ENCODE results near the gene ROPN1B.

The ROPN1B gene

GRCh38 chr3:126017362-126017761 lies 48.4 kb downstream of the ROPN1B start (continued):
- TF ChIP-seq ZNF8 (CRISPR knock-in tag; IDR thresholded peaks at IDR 0.05), result no peak
- no peak for TF ChIP-seq RARB (CRISPR knock-in tag; IDR thresholded peaks at IDR 0.05)
- no peak for TF ChIP-seq ZNF70 (CRISPR knock-in tag; IDR thresholded peaks at IDR 0.05)
- no peak for TF ChIP-seq ZNF565 (CRISPR knock-in tag; conservative IDR thresholded peaks at IDR 0.05; ENCODE audit: low read depth)
- no peak for TF ChIP-seq ZC3H10 (CRISPR knock-in tag; IDR thresholded peaks at IDR 0.05)

GRCh38 chr3:126018545-126018944 lies 49.6 kb downstream of the ROPN1B start:
- TF ChIP-seq GLIS3 (CRISPR knock-in tag; IDR thresholded peaks at IDR 0.05) (no peak), TOX (CRISPR knock-in tag; IDR thresholded peaks at IDR 0.05; ENCODE audit: borderline replicate concordance) (no peak)
- ATAC-seq, result no peak

- ATAC-seq, result no peak
- TF ChIP-seq CSDC2 (CRISPR knock-in tag; IDR thresholded peaks at IDR 0.05) (no peak), ZFP30 (CRISPR knock-in tag; IDR thresholded peaks at IDR 0.05) (no peak), TCF4 (CRISPR knock-in tag; IDR thresholded peaks at IDR 0.05; ENCODE audit: borderline replicate concordance) (no peak), OSR1 (CRISPR knock-in tag; IDR thresholded peaks at IDR 0.05) (no peak), CSRNP3 (CRISPR knock-in tag; IDR thresholded peaks at IDR 0.05) (no peak), TOX (CRISPR knock-in tag; IDR thresholded peaks at IDR 0.05; ENCODE audit: borderline replicate concordance) (no peak), ZNF70 (CRISPR knock-in tag; IDR thresholded peaks at IDR 0.05) (no peak), ARNTL (CRISPR knock-in tag; IDR thresholded peaks at IDR 0.05; ENCODE audit: borderline replicate concordance, low read depth) (no peak), ZFP3 (CRISPR knock-in tag; IDR thresholded peaks at IDR 0.05) (no peak), RARB (CRISPR knock-in tag; IDR thresholded peaks at IDR 0.05) (no peak), POU6F1 (CRISPR knock-in tag; IDR thresholded peaks at IDR 0.05; ENCODE audit: borderline replicate concordance, low read depth) (no peak), ZNF565 (CRISPR knock-in tag; conservative IDR thresholded peaks at IDR 0.05; ENCODE audit: low read depth) (no peak), ZC3H10 (CRISPR knock-in tag; IDR thresholded peaks at IDR 0.05) (no peak), GLIS3 (CRISPR knock-in tag; IDR thresholded peaks at IDR 0.05) (no peak), ISL1 (CRISPR knock-in tag; IDR thresholded peaks at IDR 0.05) (no peak), CREB5 (CRISPR knock-in tag; IDR thresholded peaks at IDR 0.05; ENCODE audit: low read depth) (no peak), ESRRG (CRISPR knock-in tag; IDR thresholded peaks at IDR 0.05) (no peak), PPARA (CRISPR knock-in tag; IDR thresholded peaks at IDR 0.05; ENCODE audit: borderline replicate concordance) (no peak)
These were observed 50.0 kb downstream of the ROPN1B start for GRCh38 chr3:126018995-126019394.

GRCh38 chr3:126019683-126020082 lies 50.7 kb downstream of the ROPN1B start:
- TF ChIP-seq CSRNP3 (CRISPR knock-in tag; IDR thresholded peaks at IDR 0.05), result no peak
- no peak for TF ChIP-seq CSDC2 (CRISPR knock-in tag; IDR thresholded peaks at IDR 0.05)
- no peak for TF ChIP-seq TCF4 (CRISPR knock-in tag; IDR thresholded peaks at IDR 0.05; ENCODE audit: borderline replicate concordance)
- no peak for TF ChIP-seq ZNF70 (CRISPR knock-in tag; IDR thresholded peaks at IDR 0.05)
- no peak for TF ChIP-seq CREB5 (CRISPR knock-in tag; IDR thresholded peaks at IDR 0.05; ENCODE audit: low read depth)
- no peak for TF ChIP-seq PPARA (CRISPR knock-in tag; IDR thresholded peaks at IDR 0.05; ENCODE audit: borderline replicate concordance)
- no peak for TF ChIP-seq TOX (CRISPR knock-in tag; IDR thresholded peaks at IDR 0.05; ENCODE audit: borderline replicate concordance)
- no peak for TF ChIP-seq OSR1 (CRISPR knock-in tag; IDR thresholded peaks at IDR 0.05)
- no peak for TF ChIP-seq RARB (CRISPR knock-in tag; IDR thresholded peaks at IDR 0.05)
- TF ChIP-seq ZFP30 (CRISPR knock-in tag; IDR thresholded peaks at IDR 0.05), result no peak
- TF ChIP-seq BACH2 (CRISPR knock-in tag; IDR thresholded peaks at IDR 0.05; ENCODE audit: borderline replicate concordance), result no peak
- no peak for TF ChIP-seq ZNF8 (CRISPR knock-in tag; IDR thresholded peaks at IDR 0.05)
- no peak for TF ChIP-seq ARNTL (CRISPR knock-in tag; IDR thresholded peaks at IDR 0.05; ENCODE audit: borderline replicate concordance, low read depth)
- TF ChIP-seq TSHZ2 (CRISPR knock-in tag; IDR thresholded peaks at IDR 0.05), result no peak
- no peak for TF ChIP-seq ZFP3 (CRISPR knock-in tag; IDR thresholded peaks at IDR 0.05)
- TF ChIP-seq POU6F1 (CRISPR knock-in tag; IDR thresholded peaks at IDR 0.05; ENCODE audit: borderline replicate concordance, low read depth), result no peak
- no peak for TF ChIP-seq SNAI2 (CRISPR knock-in tag; IDR thresholded peaks at IDR 0.05)
- no peak for TF ChIP-seq ESRRG (CRISPR knock-in tag; IDR thresholded peaks at IDR 0.05)
- TF ChIP-seq ISL1 (CRISPR knock-in tag; IDR thresholded peaks at IDR 0.05), result no peak
- no peak for ATAC-seq

Measured in SK-N-SH treated with all-trans-retinoic acid at 6 μM for 48 hours (cell line).